IPS DF 4.7 (cell line): Measurements from ENCODE around the gene PLEKHO2.

Experiments used
- DNase-seq: peaks from one replicate; pipeline ENCODE4 v3.0.0-alpha.2; 2013; ENCODE audit warnings: low spot score; ENCODE audit errors: extremely low read depth

Gene PLEKHO2

DNA sequence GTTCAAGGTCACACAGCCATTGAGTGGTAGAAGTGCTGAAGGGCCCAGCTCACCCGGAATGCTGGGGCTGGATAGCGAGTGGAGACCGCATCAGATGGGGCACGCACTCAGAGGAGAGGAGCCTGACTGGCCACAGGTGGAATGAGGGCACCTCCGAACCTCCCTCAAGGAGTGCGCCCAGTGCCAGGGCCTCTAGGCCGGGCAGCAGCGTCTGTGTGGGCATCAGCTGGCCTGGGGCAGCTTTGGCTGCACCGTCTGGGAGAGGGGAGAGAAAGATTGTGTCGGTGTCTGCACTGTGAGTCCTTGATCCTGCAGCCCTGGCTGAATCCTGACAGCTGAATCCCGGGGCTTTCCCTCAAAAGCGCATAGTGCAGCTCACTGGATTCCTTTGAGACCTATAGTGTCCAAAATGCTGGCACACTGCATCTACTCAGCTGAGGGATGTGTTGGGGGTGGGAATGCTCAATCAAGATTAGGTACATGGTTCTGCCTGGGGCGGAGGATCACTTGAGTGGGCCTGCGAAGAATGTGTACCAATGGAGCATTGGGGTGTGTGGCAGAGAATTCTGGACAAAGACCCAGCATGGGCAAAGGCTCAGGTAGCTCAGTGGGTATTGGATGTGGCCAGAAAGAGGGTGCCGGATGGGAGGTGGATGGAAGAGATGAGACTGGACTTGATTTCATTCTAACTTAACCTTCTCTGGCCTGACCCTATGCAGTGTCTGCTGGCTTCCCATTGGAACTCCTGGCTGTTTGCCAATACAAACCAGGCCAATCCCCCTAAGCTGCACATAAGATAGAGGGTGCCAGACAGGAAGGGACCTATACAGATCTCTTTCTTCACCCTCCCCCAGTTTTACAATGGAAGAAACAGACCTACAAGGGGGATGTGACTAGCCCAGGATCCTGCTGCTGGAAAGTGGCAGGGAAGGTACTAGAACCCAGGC, 70.9 kb downstream of the PLEKHO2 start:
- no peak for DNase-seq

DNA sequence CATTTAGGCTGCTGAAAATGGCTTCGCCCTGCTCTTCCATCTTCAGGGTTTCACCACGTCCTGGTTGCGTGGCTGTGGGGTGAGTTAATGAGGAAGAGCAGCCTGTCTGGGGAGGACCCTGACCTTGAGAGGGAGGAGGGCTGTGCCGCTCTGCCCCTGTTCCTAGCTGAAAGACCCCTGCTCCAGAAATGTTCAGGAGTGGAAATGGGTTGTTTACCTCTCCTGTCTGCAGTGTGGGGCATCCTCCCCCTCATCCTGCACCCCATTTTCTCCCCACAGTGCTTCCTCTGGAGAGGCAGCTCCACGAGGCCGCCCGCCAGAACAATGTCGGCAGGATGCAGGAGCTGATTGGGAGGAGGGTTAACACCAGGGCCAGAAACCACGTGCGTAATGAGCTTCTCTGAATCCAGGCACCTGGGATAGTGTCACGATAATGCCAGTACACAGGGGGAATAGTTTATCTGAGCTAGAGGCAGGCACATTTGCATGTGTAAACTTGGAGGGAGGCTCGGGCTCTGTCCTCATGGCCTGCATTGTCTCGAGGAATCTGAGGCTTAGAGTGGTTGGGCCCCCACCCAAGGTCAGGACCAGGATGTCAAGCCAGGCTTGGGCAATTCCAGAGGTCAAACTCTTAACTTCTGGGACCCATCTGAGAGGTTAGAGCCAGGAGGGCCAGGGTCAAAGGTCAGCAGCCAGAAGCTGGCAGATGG, 74.0 kb downstream of the PLEKHO2 start:
- DNase-seq: no peak

GRCh38 chr15:64916365-64916764, 74.7 kb downstream of the PLEKHO2 start:
- DNase-seq: no peak

- DNase-seq: no peak
Measured at GRCh38 chr15:64917211-64917610, 75.5 kb downstream of the PLEKHO2 start.
